ENCODE data around the gene SMS.

- TF ChIP-seq CTCF (IDR thresholded peaks at IDR 0.05) (no peak), POLR2A (IDR thresholded peaks at IDR 0.05) (no peak)
Observed at GRCh38 chrX:21968333-21968732, 27.8 kb downstream of the SMS start.

Data from testis (tissue), 2 donors.